ENCODE measurements around the gene SYNGR2. TPM values are rescaled to one million over a fixed set of nuclear protein-coding genes. Genes with fewer than 3 reads are reported as not detected.

SYNGR2 gene
- total and polyA plus RNA-seq, 2 experiments from 2014 or later, result 46.9 to 61.6 TPM

DNA sequence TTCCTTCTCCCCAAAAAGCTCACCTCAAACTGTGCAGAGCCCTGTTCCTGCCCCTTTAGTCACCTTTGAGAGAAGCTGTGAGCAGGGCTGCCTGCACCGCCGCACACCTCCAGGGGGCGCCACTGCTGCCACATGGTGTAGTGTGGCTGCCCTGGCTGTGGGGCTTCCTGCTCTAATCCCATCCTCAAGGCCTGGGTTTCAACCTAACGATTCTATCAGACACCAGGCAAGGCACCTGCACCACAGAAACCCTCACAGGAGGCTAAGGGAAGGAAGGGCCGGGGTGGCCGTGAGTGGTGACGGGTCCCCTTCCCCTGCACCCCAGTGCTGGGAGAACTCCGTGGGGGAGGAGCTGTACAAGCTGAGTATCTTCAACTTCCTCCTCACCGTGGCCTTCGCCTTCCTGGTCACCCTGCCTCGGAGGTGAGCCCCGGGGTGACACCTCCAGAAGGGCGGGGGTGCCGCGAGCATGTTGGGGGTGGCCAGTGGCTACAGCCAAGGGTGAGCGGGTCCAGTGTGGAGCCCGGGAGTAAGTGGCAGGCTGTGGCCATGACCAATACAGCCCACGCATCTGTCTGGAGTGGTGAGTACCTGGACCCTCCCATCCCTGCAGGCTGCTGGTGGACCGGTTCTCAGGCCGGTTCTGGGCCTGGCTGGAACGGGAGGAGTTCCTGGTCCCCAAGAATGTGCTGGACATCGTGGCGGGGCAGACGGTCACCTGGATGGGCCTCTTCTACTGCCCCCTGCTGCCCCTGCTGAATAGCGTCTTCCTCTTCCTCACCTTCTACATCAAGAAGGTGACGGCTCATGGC, 30.8 kb upstream of the SYNGR2 start:
- Histone ChIP-seq H3K4me3 (no peak overlapping the region), H3K4me1 (ENCODE audit: insufficient read depth) (peaks cover 6% of the 10 kb centered on the region; the same call in 1 of the 2 replicates), H3K36me3 (ENCODE audit: insufficient read depth) (no peaks in the 10 kb centered on the region), H3K27me3 (ENCODE audit: insufficient read depth) (peaks cover 13% of the 10 kb centered on the region; the same call in 1 of the 2 replicates), H2AFZ (no peak overlapping the region), H3K9me2 (ENCODE audit: insufficient read depth) (no peaks in the 10 kb centered on the region), H3F3A (replicated peaks; ENCODE audit: low read depth) (peaks cover 11% of the 10 kb centered on the region; the same call in 1 of the 2 replicates), H3K27ac (ENCODE audit: low read depth) (no peak overlapping the region), H3K79me2 (replicated peaks; ENCODE audit: insufficient read depth) (no peaks in the 10 kb centered on the region), H4K20me1 (replicated peaks; ENCODE audit: insufficient read depth) (no peaks in the 10 kb centered on the region), H3K4me2 (no peak overlapping the region)
- ATAC-seq, result no peak; the same call in 2 of the 3 replicates
- peaks cover 11% of the 10 kb centered on the region for H3K4me1 Mint-ChIP-seq
- no peaks in the 10 kb centered on the region for H3K9me3 Mint-ChIP-seq
- no peaks in the 10 kb centered on the region for H3K36me3 Mint-ChIP-seq (ENCODE audit: low read depth)
- H3K27me3 Mint-ChIP-seq (ENCODE audit: insufficient read depth, low read depth, poor library complexity), result peaks cover 20% of the 10 kb centered on the region
- TF ChIP-seq, protein P1, sequence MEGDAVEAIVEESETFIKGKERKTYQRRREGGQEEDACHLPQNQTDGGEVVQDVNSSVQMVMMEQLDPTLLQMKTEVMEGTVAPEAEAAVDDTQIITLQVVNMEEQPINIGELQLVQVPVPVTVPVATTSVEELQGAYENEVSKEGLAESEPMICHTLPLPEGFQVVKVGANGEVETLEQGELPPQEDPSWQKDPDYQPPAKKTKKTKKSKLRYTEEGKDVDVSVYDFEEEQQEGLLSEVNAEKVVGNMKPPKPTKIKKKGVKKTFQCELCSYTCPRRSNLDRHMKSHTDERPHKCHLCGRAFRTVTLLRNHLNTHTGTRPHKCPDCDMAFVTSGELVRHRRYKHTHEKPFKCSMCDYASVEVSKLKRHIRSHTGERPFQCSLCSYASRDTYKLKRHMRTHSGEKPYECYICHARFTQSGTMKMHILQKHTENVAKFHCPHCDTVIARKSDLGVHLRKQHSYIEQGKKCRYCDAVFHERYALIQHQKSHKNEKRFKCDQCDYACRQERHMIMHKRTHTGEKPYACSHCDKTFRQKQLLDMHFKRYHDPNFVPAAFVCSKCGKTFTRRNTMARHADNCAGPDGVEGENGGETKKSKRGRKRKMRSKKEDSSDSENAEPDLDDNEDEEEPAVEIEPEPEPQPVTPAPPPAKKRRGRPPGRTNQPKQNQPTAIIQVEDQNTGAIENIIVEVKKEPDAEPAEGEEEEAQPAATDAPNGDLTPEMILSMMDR (conservative IDR thresholded peaks at IDR 0.05; ENCODE audit: low read depth in 2 of 2), result peak; percentile 75 to 82
- TF ChIP-seq, protein P2, sequence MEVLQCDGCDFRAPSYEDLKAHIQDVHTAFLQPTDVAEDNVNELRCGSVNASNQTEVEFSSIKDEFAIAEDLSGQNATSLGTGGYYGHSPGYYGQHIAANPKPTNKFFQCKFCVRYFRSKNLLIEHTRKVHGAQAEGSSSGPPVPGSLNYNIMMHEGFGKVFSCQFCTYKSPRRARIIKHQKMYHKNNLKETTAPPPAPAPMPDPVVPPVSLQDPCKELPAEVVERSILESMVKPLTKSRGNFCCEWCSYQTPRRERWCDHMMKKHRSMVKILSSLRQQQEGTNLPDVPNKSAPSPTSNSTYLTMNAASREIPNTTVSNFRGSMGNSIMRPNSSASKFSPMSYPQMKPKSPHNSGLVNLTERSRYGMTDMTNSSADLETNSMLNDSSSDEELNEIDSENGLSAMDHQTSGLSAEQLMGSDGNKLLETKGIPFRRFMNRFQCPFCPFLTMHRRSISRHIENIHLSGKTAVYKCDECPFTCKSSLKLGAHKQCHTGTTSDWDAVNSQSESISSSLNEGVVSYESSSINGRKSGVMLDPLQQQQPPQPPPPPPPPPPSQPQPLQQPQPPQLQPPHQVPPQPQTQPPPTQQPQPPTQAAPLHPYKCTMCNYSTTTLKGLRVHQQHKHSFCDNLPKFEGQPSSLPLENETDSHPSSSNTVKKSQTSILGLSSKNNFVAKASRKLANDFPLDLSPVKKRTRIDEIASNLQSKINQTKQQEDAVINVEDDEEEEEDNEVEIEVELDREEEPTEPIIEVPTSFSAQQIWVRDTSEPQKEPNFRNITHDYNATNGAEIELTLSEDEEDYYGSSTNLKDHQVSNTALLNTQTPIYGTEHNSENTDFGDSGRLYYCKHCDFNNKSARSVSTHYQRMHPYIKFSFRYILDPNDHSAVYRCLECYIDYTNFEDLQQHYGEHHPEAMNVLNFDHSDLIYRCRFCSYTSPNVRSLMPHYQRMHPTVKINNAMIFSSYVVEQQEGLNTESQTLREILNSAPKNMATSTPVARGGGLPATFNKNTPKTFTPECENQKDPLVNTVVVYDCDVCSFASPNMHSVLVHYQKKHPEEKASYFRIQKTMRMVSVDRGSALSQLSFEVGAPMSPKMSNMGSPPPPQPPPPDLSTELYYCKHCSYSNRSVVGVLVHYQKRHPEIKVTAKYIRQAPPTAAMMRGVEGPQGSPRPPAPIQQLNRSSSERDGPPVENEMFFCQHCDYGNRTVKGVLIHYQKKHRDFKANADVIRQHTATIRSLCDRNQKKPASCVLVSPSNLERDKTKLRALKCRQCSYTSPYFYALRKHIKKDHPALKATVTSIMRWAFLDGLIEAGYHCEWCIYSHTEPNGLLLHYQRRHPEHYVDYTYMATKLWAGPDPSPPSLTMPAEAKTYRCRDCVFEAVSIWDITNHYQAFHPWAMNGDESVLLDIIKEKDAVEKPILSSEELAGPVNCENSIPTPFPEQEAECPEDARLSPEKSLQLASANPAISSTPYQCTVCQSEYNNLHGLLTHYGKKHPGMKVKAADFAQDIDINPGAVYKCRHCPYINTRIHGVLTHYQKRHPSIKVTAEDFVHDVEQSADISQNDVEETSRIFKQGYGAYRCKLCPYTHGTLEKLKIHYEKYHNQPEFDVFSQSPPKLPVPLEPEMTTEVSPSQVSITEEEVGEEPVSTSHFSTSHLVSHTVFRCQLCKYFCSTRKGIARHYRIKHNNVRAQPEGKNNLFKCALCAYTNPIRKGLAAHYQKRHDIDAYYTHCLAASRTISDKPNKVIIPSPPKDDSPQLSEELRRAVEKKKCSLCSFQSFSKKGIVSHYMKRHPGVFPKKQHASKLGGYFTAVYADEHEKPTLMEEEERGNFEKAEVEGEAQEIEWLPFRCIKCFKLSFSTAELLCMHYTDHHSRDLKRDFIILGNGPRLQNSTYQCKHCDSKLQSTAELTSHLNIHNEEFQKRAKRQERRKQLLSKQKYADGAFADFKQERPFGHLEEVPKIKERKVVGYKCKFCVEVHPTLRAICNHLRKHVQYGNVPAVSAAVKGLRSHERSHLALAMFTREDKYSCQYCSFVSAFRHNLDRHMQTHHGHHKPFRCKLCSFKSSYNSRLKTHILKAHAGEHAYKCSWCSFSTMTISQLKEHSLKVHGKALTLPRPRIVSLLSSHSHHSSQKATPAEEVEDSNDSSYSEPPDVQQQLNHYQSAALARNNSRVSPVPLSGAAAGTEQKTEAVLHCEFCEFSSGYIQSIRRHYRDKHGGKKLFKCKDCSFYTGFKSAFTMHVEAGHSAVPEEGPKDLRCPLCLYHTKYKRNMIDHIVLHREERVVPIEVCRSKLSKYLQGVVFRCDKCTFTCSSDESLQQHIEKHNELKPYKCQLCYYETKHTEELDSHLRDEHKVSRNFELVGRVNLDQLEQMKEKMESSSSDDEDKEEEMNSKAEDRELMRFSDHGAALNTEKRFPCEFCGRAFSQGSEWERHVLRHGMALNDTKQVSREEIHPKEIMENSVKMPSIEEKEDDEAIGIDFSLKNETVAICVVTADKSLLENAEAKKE (CRISPR knock-in tag; IDR thresholded peaks at IDR 0.05), result no peak
- H3K4me3 Mint-ChIP-seq, result no peak overlapping the region
- peak; percentile 57 for DNase-seq (ENCODE audit: low spot score)
- no peak overlapping the region for H3K27ac Mint-ChIP-seq
